ENCODE results near the gene DUSP1. TPM values are rescaled to one million over a fixed set of nuclear protein-coding genes. Genes with fewer than 3 reads are reported as not detected.
A peak's percentile ranks its signal among the peaks of the same experiment; 100 is the strongest.

Gene DUSP1
- total RNA-seq, 2 donors from 2014 or later = 9.2 to 11.0 TPM

DNA sequence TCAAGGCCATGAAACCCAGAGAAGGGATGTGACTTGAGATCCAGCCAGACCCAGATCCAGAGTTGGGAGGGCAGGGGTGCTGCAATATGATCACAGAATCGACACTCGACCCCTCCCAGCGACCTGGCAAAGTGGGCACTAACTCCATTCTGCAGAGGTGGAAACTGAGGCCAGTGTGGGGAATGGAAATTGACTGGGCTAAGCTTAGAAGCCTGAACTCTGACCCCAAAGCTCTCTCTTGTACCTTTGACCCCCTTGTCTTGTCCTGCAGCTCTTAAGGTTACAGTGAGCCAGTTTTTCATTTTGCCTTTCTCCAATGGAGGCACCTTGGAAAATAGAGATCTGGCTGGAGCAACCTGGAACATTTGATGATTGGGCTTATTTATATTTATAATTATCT is 48.6 kb upstream of the DUSP1 start:
- Histone ChIP-seq H3K4me3 (ENCODE audit: low read length) (no peak overlapping the region), H3K4me1 (ENCODE audit: control insufficient read depth, insufficient read depth, low read length) (no peaks in the 10 kb centered on the region), H3K27me3 (ENCODE audit: control insufficient read depth, insufficient read depth, low read length, poor library complexity, severe bottlenecking) (no peaks in the 10 kb centered on the region), H3K36me3 (ENCODE audit: control insufficient read depth, insufficient read depth, low read length) (no peaks in the 10 kb centered on the region), H3K9ac (ENCODE audit: extremely low read depth, low read length, poor library complexity, severe bottlenecking) (no peak overlapping the region), H3K27ac (ENCODE audit: low read depth, low read length) (no peak overlapping the region), H3K9me3 (ENCODE audit: control insufficient read depth, low read length) (no peaks in the 10 kb centered on the region)
- Mint-ChIP-seq H3K4me1 (peaks cover 9% of the 10 kb centered on the region), H3K4me3 (no peak overlapping the region), H3K27ac (no peak overlapping the region), H3K27me3 (ENCODE audit: insufficient read depth) (peaks cover 18% of the 10 kb centered on the region), H3K36me3 (ENCODE audit: low read depth) (no peaks in the 10 kb centered on the region), H3K9me3 (no peaks in the 10 kb centered on the region)
- DNase-seq = no peak
- TF ChIP-seq, protein P1, sequence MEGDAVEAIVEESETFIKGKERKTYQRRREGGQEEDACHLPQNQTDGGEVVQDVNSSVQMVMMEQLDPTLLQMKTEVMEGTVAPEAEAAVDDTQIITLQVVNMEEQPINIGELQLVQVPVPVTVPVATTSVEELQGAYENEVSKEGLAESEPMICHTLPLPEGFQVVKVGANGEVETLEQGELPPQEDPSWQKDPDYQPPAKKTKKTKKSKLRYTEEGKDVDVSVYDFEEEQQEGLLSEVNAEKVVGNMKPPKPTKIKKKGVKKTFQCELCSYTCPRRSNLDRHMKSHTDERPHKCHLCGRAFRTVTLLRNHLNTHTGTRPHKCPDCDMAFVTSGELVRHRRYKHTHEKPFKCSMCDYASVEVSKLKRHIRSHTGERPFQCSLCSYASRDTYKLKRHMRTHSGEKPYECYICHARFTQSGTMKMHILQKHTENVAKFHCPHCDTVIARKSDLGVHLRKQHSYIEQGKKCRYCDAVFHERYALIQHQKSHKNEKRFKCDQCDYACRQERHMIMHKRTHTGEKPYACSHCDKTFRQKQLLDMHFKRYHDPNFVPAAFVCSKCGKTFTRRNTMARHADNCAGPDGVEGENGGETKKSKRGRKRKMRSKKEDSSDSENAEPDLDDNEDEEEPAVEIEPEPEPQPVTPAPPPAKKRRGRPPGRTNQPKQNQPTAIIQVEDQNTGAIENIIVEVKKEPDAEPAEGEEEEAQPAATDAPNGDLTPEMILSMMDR (conservative IDR thresholded peaks at IDR 0.05) = no peak
- 90 to 93% methylated on average over 2 to 3 of the region's 3 CpGs for WGBS, 2 experiments (ENCODE audit: insufficient coverage in 1 of 2, insufficient read length in 1 of 2)

DNA sequence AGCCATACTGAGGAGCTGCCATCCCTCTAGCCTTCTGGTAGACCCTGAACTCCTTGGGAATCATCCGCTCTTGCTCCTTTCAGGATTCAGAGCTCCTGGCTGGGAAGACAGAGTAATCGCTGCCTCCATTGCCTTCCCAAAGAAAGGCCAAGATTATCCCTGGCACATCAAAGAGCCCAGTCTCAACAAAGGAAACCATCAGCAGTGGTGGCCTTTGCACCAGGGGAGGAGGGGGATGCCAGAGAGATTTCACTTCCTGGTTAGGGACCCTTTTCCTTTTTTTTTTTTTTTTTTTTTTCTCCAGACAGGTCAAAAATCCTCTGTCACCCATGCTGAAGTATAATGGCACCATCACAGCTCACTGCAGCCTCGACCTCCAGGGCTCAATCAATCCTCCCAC is 47.1 kb upstream of the DUSP1 start:
- Histone ChIP-seq H3K4me3 (ENCODE audit: low read length) (no peak overlapping the region), H3K36me3 (ENCODE audit: control insufficient read depth, insufficient read depth, low read length) (no peaks in the 10 kb centered on the region), H3K9me3 (ENCODE audit: control insufficient read depth, low read length) (no peaks in the 10 kb centered on the region), H3K9ac (ENCODE audit: extremely low read depth, low read length, poor library complexity, severe bottlenecking) (no peak overlapping the region), H3K4me1 (ENCODE audit: control insufficient read depth, insufficient read depth, low read length) (no peaks in the 10 kb centered on the region), H3K27me3 (ENCODE audit: control insufficient read depth, insufficient read depth, low read length, poor library complexity, severe bottlenecking) (no peaks in the 10 kb centered on the region), H3K27ac (ENCODE audit: low read depth, low read length) (no peak overlapping the region)
- Mint-ChIP-seq H3K4me3 (no peak overlapping the region), H3K4me1 (no peaks in the 10 kb centered on the region), H3K27ac (no peak overlapping the region), H3K36me3 (ENCODE audit: low read depth) (no peaks in the 10 kb centered on the region), H3K27me3 (ENCODE audit: insufficient read depth) (peaks cover 18% of the 10 kb centered on the region), H3K9me3 (no peaks in the 10 kb centered on the region)
- WGBS, 2 experiments (ENCODE audit: insufficient coverage in 1 of 2, insufficient read length in 1 of 2) = 91% methylated on average over 3 of the region's 3 CpGs; no CpG with 5 or more reads in 1 of the 2 experiments
- TF ChIP-seq, protein P1 (conservative IDR thresholded peaks at IDR 0.05) = no peak
- peak; percentile 38 for DNase-seq

DNA sequence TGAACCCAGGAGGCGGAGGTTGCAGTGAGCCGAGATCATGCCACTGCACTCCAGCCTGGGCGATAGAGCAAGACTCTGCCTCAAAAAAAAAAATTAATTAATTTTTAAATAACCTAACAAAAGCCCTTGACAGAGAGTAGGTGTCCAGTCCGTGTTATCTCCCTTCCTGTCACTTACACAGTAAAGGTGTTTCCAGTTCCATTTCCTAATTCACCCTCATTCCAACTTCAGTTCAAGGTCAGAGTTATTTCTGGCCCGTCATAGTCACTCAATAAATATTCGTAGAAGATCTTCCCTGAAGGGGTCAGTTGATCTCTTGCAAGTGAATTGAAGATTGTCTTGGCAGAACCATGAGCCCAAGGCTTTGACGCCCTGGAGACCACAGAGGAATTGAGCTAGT is 46.7 kb upstream of the DUSP1 start:
- no peaks in the 10 kb centered on the region for H3K9me3 ChIP-seq (ENCODE audit: control insufficient read depth, low read length)
- no peaks in the 10 kb centered on the region for H3K36me3 ChIP-seq (ENCODE audit: control insufficient read depth, insufficient read depth, low read length)
- Mint-ChIP-seq H3K4me3 (no peak overlapping the region), H3K9me3 (no peaks in the 10 kb centered on the region), H3K4me1 (no peaks in the 10 kb centered on the region), H3K27ac (no peak overlapping the region), H3K36me3 (ENCODE audit: low read depth) (no peaks in the 10 kb centered on the region), H3K27me3 (ENCODE audit: insufficient read depth) (peaks cover 18% of the 10 kb centered on the region)
- no peaks in the 10 kb centered on the region for H3K4me1 ChIP-seq (ENCODE audit: control insufficient read depth, insufficient read depth, low read length)
- H3K4me3 ChIP-seq (ENCODE audit: low read length) = no peak overlapping the region
- DNase-seq = no peak
- WGBS, 2 experiments (ENCODE audit: insufficient coverage in 1 of 2, insufficient read length in 1 of 2) = 96 to 97% methylated on average over 5 to 7 of the region's 7 CpGs
- no peak overlapping the region for H3K9ac ChIP-seq (ENCODE audit: extremely low read depth, low read length, poor library complexity, severe bottlenecking)
- no peak overlapping the region for H3K27ac ChIP-seq (ENCODE audit: low read depth, low read length)
- TF ChIP-seq, protein P1 (conservative IDR thresholded peaks at IDR 0.05) = no peak
- no peaks in the 10 kb centered on the region for H3K27me3 ChIP-seq (ENCODE audit: control insufficient read depth, insufficient read depth, low read length, poor library complexity, severe bottlenecking)
